GM21367 (cell line): ENCODE measurements around the gene FOSB.
A peak's percentile ranks its signal among the peaks of the same experiment; 100 is the strongest.
"Not testable (repeated sequence)": the region's sequence is repeated elsewhere in the genome, so short reads cannot be mapped to it uniquely, and the experiment has no call there.

Source experiments
- ATAC-seq: cut with Tn5 transposase; IDR thresholded peaks from one replicate; pipeline ENCODE4 v1.9.1; 2021; ENCODE audit not compliant: unreplicated experiment

FOSB gene

DNA sequence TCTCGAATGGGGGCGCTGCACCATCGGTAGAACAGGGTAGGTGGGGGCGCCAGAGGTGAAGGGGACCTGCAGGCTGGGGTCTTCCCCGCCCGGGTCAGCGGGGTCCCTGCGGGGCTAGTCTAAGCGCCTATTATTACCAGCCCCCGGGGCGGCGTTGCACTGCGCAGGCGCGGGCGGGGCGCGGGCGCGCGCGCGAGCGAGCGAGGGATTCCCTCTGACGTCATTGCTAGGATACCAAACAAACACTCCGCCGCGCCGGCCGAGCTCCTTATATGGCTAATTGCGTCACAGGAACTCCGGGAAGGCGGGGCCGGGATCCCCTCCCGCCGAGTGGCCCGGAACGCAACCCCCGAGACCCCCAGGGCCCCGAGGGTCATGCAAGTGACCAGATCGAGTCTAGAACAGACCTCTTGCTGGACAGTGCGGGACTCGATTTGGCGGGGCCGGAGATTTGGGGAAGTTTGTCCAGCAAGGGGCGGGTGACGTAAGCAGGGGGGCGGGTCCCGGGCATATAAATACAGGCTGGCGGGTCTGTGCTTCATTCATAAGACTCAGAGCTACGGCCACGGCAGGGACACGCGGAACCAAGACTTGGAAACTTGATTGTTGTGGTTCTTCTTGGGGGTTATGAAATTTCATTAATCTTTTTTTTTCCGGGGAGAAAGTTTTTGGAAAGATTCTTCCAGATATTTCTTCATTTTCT lies at the start of gene FOSB:
FOSB (plus strand) TSS at position 541 of the 703 bp plus-strand sequence. CDS start 591 bp downstream, outside the sequence.
- ATAC-seq, result peak; percentile 42

DNA sequence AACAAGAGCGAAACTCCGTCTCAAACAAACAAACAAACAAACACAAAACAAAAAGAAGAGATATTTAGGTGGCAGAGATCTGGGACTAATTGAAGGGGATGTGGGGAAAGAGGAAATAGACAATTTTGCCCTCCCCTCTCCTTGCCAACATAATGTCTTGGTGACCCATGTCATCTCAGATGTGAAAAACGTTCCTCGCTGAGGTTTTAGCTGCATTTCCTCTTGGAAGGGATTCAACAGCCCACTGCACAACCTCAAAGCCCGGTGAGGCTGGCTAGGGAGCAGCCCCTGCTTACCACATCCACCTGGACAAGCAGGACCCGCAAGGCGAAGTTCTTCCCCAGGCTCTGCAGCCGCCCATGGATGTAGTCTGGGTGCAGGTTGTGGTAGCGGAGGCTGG lies 49.0 kb upstream of the FOSB start:
- no peak for ATAC-seq

DNA sequence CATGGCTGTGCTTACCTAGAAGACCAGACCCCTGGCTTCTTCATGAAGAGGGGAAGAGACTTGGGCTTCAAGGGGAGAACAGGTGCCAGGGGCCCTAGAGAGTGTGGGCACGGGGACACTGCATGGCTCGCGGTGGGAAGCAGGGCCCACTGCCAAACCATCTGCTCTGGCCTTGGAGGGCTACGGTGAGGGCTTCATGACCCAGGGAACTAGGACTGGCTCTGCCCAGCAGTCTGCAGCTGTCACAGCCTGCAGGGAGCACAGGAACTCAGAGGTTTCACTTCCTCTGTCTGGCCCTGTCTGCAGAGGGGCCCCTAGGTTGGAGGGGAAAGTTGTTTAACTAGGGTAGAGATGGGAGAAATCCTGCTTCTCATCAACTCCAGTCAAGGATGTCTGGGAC lies 48.4 kb upstream of the FOSB start:
- ATAC-seq, result peak; percentile 50

DNA sequence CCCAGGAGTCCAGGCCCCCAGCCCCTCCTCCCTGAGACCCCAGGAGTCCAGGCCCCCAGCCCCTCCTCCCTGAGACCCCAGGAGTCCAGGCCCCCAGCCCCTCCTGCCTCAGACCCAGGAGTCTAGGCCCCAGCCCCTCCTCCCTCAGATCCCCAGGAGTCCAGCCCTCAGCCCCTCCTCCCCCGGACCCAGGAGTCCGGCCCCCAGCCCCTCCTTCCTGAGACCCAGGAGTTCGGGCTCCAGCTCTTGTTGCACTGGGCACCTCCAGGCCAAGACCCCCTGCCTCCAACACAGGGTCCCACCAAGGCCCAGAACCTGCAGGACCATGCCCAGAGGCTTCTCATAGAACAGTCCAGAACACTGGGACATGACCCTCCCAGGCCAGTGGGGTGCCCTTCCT lies 47.9 kb upstream of the FOSB start:
- no peak for ATAC-seq

GRCh38 chr19:45420356-45420755 lies 47.4 kb upstream of the FOSB start:
- no peak for ATAC-seq

DNA sequence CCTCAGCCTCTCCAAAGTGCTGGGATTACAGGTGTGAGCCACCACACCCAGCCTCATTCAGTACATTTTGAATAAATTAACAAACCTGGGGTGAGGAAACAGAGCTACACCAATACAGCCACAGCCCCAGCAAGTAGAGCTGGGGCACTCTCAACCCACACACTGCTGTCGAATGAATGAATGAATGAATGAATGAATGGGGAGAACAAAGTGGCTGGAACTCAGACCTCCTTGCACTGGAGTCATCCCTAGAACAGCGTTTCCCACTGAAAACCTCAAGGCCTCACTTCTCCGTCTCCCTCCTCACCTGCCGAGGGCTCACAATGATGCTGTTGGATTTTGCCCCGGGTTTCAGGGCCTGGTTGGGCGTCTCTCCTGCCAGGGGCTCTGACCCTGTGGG lies 46.9 kb upstream of the FOSB start:
- no peak for ATAC-seq

- ATAC-seq, result no peak
Measured at GRCh38 chr19:45421947-45422498, 45.8 kb upstream of the FOSB start.

DNA sequence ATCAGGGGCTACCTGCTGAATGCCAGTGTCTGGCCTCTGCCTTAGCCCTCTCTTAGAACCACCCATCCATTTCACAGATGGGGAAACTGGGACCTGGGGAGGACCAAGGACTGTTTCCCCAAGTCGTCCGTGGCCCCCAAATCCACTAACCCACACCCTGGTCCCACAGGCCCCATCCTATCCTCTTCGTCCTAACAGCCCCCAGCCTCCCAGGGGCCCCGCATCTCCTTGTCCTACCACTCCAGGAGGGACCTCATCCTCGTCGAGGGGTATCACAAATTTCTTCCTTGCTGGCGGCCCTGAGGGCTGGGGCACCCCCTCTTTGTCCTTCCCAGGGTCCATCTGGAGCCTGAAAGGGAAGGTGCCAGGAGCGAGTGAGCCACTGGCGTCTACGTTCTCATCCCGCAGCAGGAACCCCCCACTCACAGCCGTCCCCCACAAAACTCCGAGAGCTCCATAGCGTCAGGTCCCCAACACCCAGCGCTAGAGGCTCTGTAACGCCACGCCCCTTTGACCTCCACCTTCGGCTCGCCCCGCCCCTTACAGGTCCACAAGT lies 44.7 kb upstream of the FOSB start:
- ATAC-seq, result no peak

GRCh38 chr19:45423589-45424190 lies 44.1 kb upstream of the FOSB start, which contains the start of gene ERCC1:
Gene ERCC1, minus strand, starts transcription at chr19:45423917. Its CDS starts 543 bp downstream, at chr19:45423374.
- peak; percentile 56 for ATAC-seq

- no peak for ATAC-seq
Measured at GRCh38 chr19:45424191-45425058, 43.4 kb upstream of the FOSB start.

- no peak for ATAC-seq
Measured at GRCh38 chr19:45428384-45429231, 39.2 kb upstream of the FOSB start.

GRCh38 chr19:45429896-45430295 lies 37.9 kb upstream of the FOSB start:
- not testable (repeated sequence) for ATAC-seq

DNA sequence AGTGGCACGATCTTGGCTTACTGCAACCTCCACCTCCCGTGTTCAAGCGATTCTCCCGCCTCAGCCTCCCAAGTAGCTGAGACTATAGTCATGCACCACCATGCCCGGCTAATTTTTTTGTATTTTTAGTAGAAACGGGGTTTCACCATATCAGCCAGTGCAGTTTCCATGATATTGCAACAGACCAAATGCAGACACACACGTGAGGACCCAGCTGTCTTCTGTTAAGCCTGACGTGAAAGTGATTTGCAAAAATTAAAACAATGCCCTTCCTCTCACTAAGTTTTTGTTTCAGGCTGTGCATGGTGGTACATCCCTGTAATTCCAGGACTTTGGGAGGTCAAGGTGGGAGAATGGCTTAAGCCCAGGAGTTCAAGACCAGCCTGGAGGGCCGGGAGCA lies 36.8 kb upstream of the FOSB start:
- ATAC-seq, result not testable (repeated sequence)

DNA sequence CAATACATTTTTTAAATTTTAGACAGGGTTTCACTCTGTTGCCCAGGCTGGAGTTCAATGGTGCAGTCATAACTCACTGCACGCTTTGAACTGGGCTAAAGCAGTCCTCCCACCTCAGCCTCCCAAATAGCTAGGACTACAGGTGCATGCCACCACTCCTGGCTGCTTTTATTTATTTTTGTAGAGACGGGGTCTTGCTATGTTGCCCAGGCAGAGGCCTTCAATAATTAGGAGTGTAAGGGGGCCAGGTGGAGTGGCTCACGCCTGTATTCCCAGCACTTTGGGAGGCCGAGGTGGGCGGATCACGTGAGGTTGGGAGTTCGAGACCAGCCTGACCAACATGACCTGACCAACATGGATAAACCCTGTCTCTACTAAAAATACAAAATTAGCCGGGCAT lies 35.3 kb upstream of the FOSB start:
- ATAC-seq, result not testable (repeated sequence)

GRCh38 chr19:45437328-45437727 lies 30.5 kb upstream of the FOSB start:
- ATAC-seq, result no peak

- no peak for ATAC-seq
Measured at GRCh38 chr19:45439190-45439568, 28.6 kb upstream of the FOSB start.

GRCh38 chr19:45439569-45440258 lies 28.1 kb upstream of the FOSB start:
- peak; percentile 41 for ATAC-seq

- ATAC-seq, result no peak
Measured at GRCh38 chr19:45440259-45440638, 27.5 kb upstream of the FOSB start.

- ATAC-seq, result no peak
Measured at GRCh38 chr19:45440873-45441654, 26.7 kb upstream of the FOSB start.
